Neuron (in vitro differentiated cells): Measurements from ENCODE around the gene SLC17A3.

Source experiments
- H2AFZ ChIP-seq: one replicate; pipeline ENCODE4 v1.6.1; 2013; ENCODE audit warnings: low read depth, mild to moderate bottlenecking, inconsistent platforms, low read length, moderate library complexity
- H3K27me3 ChIP-seq: one replicate; pipeline ENCODE4 v1.6.1; 2013; ENCODE audit warnings: low read length; ENCODE audit not compliant: insufficient read depth
- H3K36me3 ChIP-seq: one replicate; pipeline ENCODE4 v1.6.1; 2013; ENCODE audit warnings: low read length; ENCODE audit not compliant: insufficient read depth
- H3K4me1 ChIP-seq: one replicate; pipeline ENCODE4 v1.6.1; 2013; ENCODE audit warnings: low read length; ENCODE audit not compliant: insufficient read depth
- H3K4me3 ChIP-seq: 2 replicates; pipeline ENCODE4 v1.5.1; 2013; ENCODE audit warnings: mild to moderate bottlenecking, low read length, moderate library complexity
- H3K9me3 ChIP-seq: one replicate; pipeline ENCODE4 v1.6.1; 2013; ENCODE audit warnings: low read length

The SLC17A3 gene

DNA sequence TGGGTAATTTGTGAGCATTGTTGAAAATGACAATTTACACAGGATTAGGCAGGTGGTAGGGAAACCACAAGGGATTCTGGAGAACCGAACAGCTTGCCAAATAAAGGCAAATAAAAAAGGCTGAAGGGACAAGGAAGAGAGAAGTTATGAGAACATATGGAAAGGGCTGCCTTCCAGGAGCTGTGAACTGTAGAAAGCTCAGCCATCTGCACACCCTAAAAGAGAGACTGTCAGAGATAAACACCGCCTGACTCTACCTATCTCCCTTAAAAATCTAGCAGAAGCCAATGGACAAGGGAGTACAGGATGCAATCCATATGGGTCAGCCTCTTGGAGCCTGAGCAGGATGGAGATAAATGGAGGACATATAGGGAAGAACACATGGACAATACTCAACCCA is 29.5 kb downstream of the SLC17A3 start:
- no peaks in the 10 kb centered on the region for H3K4me1 ChIP-seq
- no peaks in the 10 kb centered on the region for H3K27me3 ChIP-seq
- no peaks in the 10 kb centered on the region for H3K9me3 ChIP-seq
- H2AFZ ChIP-seq, result no peak overlapping the region
- H3K36me3 ChIP-seq, result no peaks in the 10 kb centered on the region
- no peak overlapping the region for H3K4me3 ChIP-seq

DNA sequence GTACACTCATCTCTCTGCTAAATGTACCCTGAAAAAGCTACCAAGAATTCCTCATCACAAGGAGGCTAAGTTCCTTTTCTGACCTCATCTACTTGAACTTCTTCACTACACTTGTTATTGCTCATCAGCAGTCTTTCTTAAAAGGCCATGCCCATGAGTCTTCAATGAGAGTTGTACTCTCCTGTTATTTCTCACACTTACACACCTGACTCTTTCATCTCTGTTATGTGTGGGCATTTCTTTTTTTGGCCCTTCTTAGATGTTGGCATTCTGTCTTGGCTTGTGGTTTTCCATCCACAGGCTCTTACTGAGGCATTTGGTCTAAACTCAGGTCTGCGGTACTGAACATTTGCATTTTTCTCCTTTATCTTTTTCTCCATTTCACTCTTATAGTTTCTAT is 31.5 kb downstream of the SLC17A3 start:
- no peaks in the 10 kb centered on the region for H3K27me3 ChIP-seq
- H2AFZ ChIP-seq, result no peak overlapping the region
- H3K4me1 ChIP-seq, result no peaks in the 10 kb centered on the region
- H3K36me3 ChIP-seq, result no peaks in the 10 kb centered on the region
- H3K9me3 ChIP-seq, result no peaks in the 10 kb centered on the region
- no peak overlapping the region for H3K4me3 ChIP-seq

- Histone ChIP-seq H3K9me3 (no peaks in the 10 kb centered on the region), H3K36me3 (no peaks in the 10 kb centered on the region), H3K4me3 (no peak overlapping the region), H2AFZ (no peak overlapping the region), H3K4me1 (no peaks in the 10 kb centered on the region), H3K27me3 (no peaks in the 10 kb centered on the region)
These were observed 38.4 kb downstream of the SLC17A3 start for GRCh38 chr6:25835442-25836283.

- no peaks in the 10 kb centered on the region for H3K4me1 ChIP-seq
- no peaks in the 10 kb centered on the region for H3K9me3 ChIP-seq
- H3K4me3 ChIP-seq, result no peak overlapping the region
- H3K27me3 ChIP-seq, result peaks cover 2% of the 10 kb centered on the region
- H2AFZ ChIP-seq, result no peak overlapping the region
- no peaks in the 10 kb centered on the region for H3K36me3 ChIP-seq
These were observed 39.1 kb downstream of the SLC17A3 start for GRCh38 chr6:25834950-25835349.

- Histone ChIP-seq H3K4me1 (no peaks in the 10 kb centered on the region), H3K27me3 (peaks cover 2% of the 10 kb centered on the region), H3K9me3 (no peaks in the 10 kb centered on the region), H2AFZ (no peak overlapping the region), H3K36me3 (no peaks in the 10 kb centered on the region), H3K4me3 (no peak overlapping the region)
These were observed 40.9 kb downstream of the SLC17A3 start for GRCh38 chr6:25833136-25833535.

DNA sequence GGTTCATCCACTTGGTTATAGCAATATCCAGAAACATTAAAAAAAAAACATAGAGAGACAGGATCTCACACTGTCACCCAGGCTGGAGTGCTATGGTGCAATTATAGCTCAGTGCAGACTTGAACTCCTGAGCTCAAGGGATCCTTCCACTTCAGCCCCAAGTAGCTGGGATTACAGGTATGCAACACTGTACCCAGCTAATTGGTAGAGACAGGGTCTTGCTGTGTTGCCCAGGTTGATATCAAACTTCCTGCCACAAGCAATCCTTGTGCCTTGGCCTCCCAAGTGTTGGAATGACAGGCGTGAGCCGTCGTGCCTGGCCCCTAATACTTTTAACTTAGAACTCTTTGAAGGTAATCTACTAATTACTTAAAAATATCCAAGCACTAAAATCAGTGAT is 41.4 kb downstream of the SLC17A3 start:
- no peak overlapping the region for H3K4me3 ChIP-seq
- no peaks in the 10 kb centered on the region for H3K9me3 ChIP-seq
- no peaks in the 10 kb centered on the region for H3K4me1 ChIP-seq
- H2AFZ ChIP-seq, result no peak overlapping the region
- peaks cover 2% of the 10 kb centered on the region for H3K27me3 ChIP-seq
- H3K36me3 ChIP-seq, result no peaks in the 10 kb centered on the region

DNA sequence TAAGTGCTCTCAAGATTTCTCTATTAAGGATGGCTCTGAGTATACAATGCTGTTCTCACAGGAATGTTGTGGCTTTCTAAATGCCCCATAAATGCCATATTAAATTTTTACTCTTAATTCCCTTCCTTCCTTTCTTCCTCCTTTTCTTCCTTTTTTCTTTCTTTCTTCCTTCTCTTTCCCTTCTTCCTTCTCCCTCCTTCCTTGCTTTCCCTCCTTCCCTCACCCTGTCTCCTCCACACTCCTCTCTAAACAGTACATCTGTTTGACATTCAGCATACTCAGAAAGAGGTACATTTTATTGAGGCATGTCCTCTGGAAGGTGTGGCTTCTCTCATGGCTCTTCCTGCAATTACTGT is 41.8 kb downstream of the SLC17A3 start:
- Histone ChIP-seq H3K27me3 (peaks cover 2% of the 10 kb centered on the region), H3K9me3 (no peaks in the 10 kb centered on the region), H3K36me3 (no peaks in the 10 kb centered on the region), H2AFZ (no peak overlapping the region), H3K4me1 (no peaks in the 10 kb centered on the region), H3K4me3 (no peak overlapping the region)

DNA sequence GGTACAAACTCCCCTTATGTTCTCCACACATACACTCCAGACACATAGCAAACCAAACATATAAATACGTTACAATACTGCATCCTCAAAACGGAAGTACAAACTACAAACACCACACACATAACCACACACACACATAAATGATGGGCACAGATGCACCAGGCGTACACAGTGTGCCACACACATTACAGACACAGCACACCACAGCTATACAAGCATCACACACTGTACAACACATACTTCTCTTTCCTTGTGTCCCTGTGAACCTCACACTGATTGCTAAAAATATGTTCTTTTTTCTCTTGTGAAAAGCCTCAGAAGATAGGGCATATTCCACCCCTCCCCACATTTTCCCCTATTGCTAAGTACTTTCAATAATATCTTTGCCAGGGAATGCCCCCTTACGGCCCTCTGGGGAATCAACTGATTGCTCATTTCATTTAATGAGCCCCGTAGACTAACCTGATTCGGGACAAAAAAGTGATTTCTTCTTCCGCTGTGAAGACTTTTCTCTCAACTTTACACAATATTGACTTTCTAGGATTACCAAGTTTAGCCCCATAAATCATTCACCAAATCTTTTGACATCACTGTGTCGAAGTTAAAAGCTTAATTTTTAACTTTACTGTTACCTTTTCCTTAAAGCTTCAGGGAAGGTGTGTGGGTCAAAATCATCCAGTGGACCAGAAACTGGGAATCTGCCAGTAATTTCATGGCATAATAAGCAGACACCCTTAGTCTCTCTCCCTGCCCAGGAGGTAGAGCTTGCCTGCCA is 42.3 kb downstream of the SLC17A3 start, which contains the start of gene SLC17A1:
SLC17A1 (minus strand) TSS at position 521 of the 775 bp plus-strand sequence. CDS start 1,495 bp downstream, outside the sequence.
- H3K4me1 ChIP-seq, result no peaks in the 10 kb centered on the region
- H3K9me3 ChIP-seq, result no peaks in the 10 kb centered on the region
- H2AFZ ChIP-seq, result no peak within 1 kb of the TSS
- H3K27me3 ChIP-seq, result peaks cover 2% of the 10 kb centered on the region
- no peak within 1 kb of the TSS for H3K4me3 ChIP-seq
- H3K36me3 ChIP-seq, result no peaks in the 10 kb centered on the region

- Histone ChIP-seq H3K36me3 (no peaks in the 10 kb centered on the region), H3K4me3 (no peak overlapping the region), H3K27me3 (peaks cover 2% of the 10 kb centered on the region), H2AFZ (no peak overlapping the region), H3K4me1 (no peaks in the 10 kb centered on the region), H3K9me3 (no peaks in the 10 kb centered on the region)
These were observed 43.6 kb downstream of the SLC17A3 start for GRCh38 chr6:25830458-25830857.

DNA sequence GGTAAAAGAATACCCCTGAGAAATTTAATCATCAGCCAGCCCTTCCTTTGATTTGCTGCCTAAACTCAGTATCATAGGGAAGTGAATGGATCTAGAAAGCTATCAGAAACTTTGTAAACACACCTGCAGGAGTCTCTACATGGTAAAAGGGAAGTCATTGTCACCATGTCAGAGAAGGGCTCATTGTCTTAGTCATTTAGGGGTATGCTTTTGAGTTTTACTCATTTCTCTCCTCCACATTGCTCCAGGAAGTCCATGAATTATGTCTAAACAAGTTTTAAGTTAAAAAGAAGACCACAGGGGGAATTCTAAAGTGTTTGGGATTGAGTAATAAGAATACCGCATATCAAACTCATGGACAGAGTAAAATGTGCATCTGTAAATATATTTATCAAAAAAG is 44.7 kb downstream of the SLC17A3 start:
- Histone ChIP-seq H2AFZ (no peak overlapping the region), H3K9me3 (no peaks in the 10 kb centered on the region), H3K36me3 (no peaks in the 10 kb centered on the region), H3K27me3 (peaks cover 2% of the 10 kb centered on the region), H3K4me3 (no peak overlapping the region), H3K4me1 (no peaks in the 10 kb centered on the region)

GRCh38 chr6:25821341-25821740 is 52.7 kb downstream of the SLC17A3 start:
- no peak overlapping the region for H3K4me3 ChIP-seq
- H3K36me3 ChIP-seq, result no peaks in the 10 kb centered on the region
- H3K9me3 ChIP-seq, result no peaks in the 10 kb centered on the region
- no peaks in the 10 kb centered on the region for H3K4me1 ChIP-seq
- H3K27me3 ChIP-seq, result no peaks in the 10 kb centered on the region
- H2AFZ ChIP-seq, result no peak overlapping the region

GRCh38 chr6:25816252-25816651 is 57.8 kb downstream of the SLC17A3 start:
- H2AFZ ChIP-seq, result no peak overlapping the region
- no peaks in the 10 kb centered on the region for H3K4me1 ChIP-seq
- no peak overlapping the region for H3K4me3 ChIP-seq
- H3K9me3 ChIP-seq, result no peaks in the 10 kb centered on the region
- no peaks in the 10 kb centered on the region for H3K36me3 ChIP-seq
- H3K27me3 ChIP-seq, result no peaks in the 10 kb centered on the region

GRCh38 chr6:25815194-25815593 is 58.8 kb downstream of the SLC17A3 start:
- H3K4me3 ChIP-seq, result no peak overlapping the region
- H3K9me3 ChIP-seq, result no peaks in the 10 kb centered on the region
- H3K27me3 ChIP-seq, result no peaks in the 10 kb centered on the region
- no peak overlapping the region for H2AFZ ChIP-seq
- no peaks in the 10 kb centered on the region for H3K36me3 ChIP-seq
- H3K4me1 ChIP-seq, result no peaks in the 10 kb centered on the region
